Glutamatergic neuron (in vitro differentiated cells): Measurements from ENCODE around the gene BTBD9. TPM values are rescaled to one million over a fixed set of nuclear protein-coding genes. Genes with fewer than 3 reads are reported as not detected.

Experiments
- DNase-seq: peaks from one replicate; pipeline ENCODE4 v3.0.0; 2022
- H3K27ac Mint-ChIP-seq: one replicate; pipeline ENCODE4 v1.8.0; 2020; ENCODE audit warnings: mild to moderate bottlenecking, mixed read lengths, inconsistent platforms; ENCODE audit not compliant: unreplicated experiment
- H3K27me3 Mint-ChIP-seq: one replicate; pipeline ENCODE4 v1.8.0; 2020; ENCODE audit warnings: mild to moderate bottlenecking, moderate library complexity, mixed read lengths, inconsistent platforms; ENCODE audit not compliant: unreplicated experiment
- H3K36me3 Mint-ChIP-seq: one replicate; pipeline ENCODE4 v1.8.0; 2020; ENCODE audit warnings: mild to moderate bottlenecking, mixed read lengths, inconsistent platforms; ENCODE audit not compliant: unreplicated experiment
- H3K4me1 Mint-ChIP-seq: one replicate; pipeline ENCODE4 v1.8.0; 2020; ENCODE audit warnings: mild to moderate bottlenecking, low read depth, mixed read lengths, inconsistent platforms; ENCODE audit not compliant: unreplicated experiment
- H3K4me3 Mint-ChIP-seq: one replicate; pipeline ENCODE4 v1.8.0; 2020; ENCODE audit warnings: mild to moderate bottlenecking, mixed read lengths, inconsistent platforms; ENCODE audit not compliant: unreplicated experiment
- H3K9me3 Mint-ChIP-seq: one replicate; pipeline ENCODE4 v1.8.0; 2020; ENCODE audit warnings: mild to moderate bottlenecking, moderate library complexity, mixed read lengths, inconsistent platforms; ENCODE audit not compliant: unreplicated experiment
- CTCF ChIP-seq: fragments of 200-600 bp; sonication (generic); IDR thresholded peaks from one replicate; pipeline ENCODE4 v1.5.0; 2021; ENCODE audit not compliant: partially characterized antibody, unreplicated experiment
- total RNA-seq: library from RNA; stranded (reverse); fragmentation: NEBNext Ultra II Directional; extraction: Animal tissue kit (Norgen Biotek cat#: 25700); gene quantifications from one replicate; pipeline ENCODE4 v1.2.1, GENCODE V29; 2021; ENCODE audit not compliant: unreplicated experiment

The BTBD9 gene
- total RNA-seq, 1 donor from 2014 or later: 18.8 TPM

- no peaks in the 10 kb centered on the region for H3K36me3 Mint-ChIP-seq
- TF ChIP-seq CTCF: no peak
- DNase-seq: no peak
- H3K9me3 Mint-ChIP-seq: peaks cover 6% of the 10 kb centered on the region
- H3K4me3 Mint-ChIP-seq: no peak overlapping the region
- H3K27me3 Mint-ChIP-seq: peaks cover 6% of the 10 kb centered on the region
- H3K27ac Mint-ChIP-seq: no peak overlapping the region
- H3K4me1 Mint-ChIP-seq: peaks cover 56% of the 10 kb centered on the region
These were observed 464.8 kb downstream of the BTBD9 start for GRCh38 chr6:38174806-38175495.

- Mint-ChIP-seq H3K27me3 (peaks cover 8% of the 10 kb centered on the region), H3K9me3 (peaks cover 6% of the 10 kb centered on the region), H3K36me3 (no peaks in the 10 kb centered on the region), H3K4me3 (no peak overlapping the region), H3K27ac (no peak overlapping the region), H3K4me1 (peaks cover 55% of the 10 kb centered on the region)
- no peak for TF ChIP-seq CTCF
- DNase-seq: no peak
These were observed 465.4 kb downstream of the BTBD9 start for GRCh38 chr6:38174315-38174714.

GRCh38 chr6:38173909-38174308, 465.8 kb downstream of the BTBD9 start:
- DNase-seq: no peak
- H3K4me3 Mint-ChIP-seq: no peak overlapping the region
- H3K36me3 Mint-ChIP-seq: no peaks in the 10 kb centered on the region
- no peak overlapping the region for H3K27ac Mint-ChIP-seq
- H3K4me1 Mint-ChIP-seq: peaks cover 54% of the 10 kb centered on the region
- peaks cover 8% of the 10 kb centered on the region for H3K27me3 Mint-ChIP-seq
- no peak for TF ChIP-seq CTCF
- peaks cover 6% of the 10 kb centered on the region for H3K9me3 Mint-ChIP-seq

GRCh38 chr6:38172739-38173410, 466.9 kb downstream of the BTBD9 start:
- no peak overlapping the region for H3K4me3 Mint-ChIP-seq
- H3K36me3 Mint-ChIP-seq: no peaks in the 10 kb centered on the region
- TF ChIP-seq CTCF: no peak
- H3K27me3 Mint-ChIP-seq: peaks cover 10% of the 10 kb centered on the region
- peaks cover 3% of the 10 kb centered on the region for H3K9me3 Mint-ChIP-seq
- peaks cover 53% of the 10 kb centered on the region for H3K4me1 Mint-ChIP-seq
- DNase-seq: no peak
- H3K27ac Mint-ChIP-seq: no peak overlapping the region
